GM15510 (cell line): ENCODE data around the gene LRRC75B.

Experiments used
- POLR2A ChIP-seq: IDR thresholded peaks from 3 replicates; pipeline ENCODE4 v1.6.1; 2011; ENCODE audit warnings: borderline replicate concordance; ENCODE audit not compliant: insufficient read length; ENCODE audit errors: extremely low read depth

Gene LRRC75B

DNA sequence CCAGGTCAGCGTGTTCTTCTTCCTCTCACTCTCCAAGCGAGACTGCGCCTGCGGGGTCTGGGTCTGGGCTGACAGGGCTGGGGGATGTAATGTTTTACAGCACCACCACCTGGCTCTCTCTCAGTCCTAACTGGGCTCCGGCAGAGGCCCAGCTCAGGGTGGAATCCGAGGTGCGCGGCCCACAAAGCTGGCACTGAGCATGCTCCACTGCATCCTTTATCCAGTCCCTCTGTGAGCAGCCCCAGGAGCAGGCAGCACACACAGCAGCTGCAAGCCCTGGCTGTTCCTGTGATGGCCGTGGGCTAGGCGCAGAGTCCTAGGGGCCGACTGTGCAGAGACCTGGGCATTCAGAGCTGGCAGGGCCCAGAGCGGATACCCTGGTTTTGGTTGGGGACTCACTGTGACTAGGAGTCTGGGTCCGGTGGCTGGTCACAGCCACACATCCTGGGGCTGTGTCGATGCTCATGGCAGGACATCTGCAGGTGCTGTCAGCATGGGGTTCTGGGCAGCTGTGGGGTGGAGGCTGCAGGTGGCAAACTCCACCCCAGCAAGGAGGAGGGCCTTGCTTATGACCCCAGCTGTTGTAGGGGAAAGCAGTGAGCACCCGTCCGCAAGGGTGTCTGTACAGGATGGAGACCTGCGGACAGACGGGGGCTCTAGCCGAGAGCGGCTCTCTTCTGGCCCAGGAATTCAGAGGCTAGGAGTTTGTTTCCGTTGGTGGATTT lies 4.0 kb downstream of the LRRC75B start:
- TF ChIP-seq POLR2A: no peak

DNA sequence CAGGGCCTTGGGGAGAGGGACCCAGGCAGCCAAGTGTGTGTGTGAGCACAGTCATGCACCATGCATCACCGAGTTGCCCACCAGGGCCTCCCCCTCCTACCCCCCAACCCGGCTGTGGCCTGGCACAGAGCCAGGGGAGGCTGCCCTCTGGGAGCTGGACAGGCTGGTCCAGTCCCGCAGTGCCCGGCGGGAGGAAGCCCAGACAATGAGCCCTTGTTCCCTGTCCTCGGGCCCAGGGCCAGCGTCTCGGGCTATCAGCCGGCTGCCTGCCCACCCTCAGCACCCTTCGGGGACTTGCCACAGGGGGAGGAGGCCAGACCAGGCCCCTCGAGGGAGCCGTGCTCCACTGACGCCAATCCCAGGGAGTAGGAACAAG lies 4.5 kb downstream of the LRRC75B start:
- TF ChIP-seq POLR2A: no peak

DNA sequence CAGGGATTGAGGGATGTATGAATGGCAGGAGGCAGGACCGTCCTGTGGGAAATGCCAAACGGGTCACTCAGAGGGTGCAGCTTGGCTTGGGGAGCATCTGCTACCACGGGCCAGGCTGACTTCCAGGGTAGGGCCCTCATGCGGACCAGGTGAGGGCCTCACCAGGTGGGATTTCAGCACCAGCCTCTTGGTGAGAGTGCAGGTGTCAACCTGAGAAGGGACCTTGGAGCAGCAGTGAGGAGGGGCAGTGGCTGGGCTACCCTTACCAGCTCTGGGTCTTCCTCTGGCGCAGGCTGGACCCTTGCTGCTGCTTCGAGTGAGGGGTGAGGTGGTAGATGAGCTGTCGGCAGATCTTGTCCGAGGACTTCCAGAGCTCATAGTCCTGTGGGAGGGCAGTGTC lies 4.9 kb downstream of the LRRC75B start:
- TF ChIP-seq POLR2A: no peak

- TF ChIP-seq POLR2A: no peak
Measured at GRCh38 chr22:24587251-24587650, 5.6 kb downstream of the LRRC75B start.

GRCh38 chr22:24585927-24586546 lies 6.8 kb downstream of the LRRC75B start:
- no peak for TF ChIP-seq POLR2A

GRCh38 chr22:24585461-24585860 lies 7.4 kb downstream of the LRRC75B start:
- no peak for TF ChIP-seq POLR2A

DNA sequence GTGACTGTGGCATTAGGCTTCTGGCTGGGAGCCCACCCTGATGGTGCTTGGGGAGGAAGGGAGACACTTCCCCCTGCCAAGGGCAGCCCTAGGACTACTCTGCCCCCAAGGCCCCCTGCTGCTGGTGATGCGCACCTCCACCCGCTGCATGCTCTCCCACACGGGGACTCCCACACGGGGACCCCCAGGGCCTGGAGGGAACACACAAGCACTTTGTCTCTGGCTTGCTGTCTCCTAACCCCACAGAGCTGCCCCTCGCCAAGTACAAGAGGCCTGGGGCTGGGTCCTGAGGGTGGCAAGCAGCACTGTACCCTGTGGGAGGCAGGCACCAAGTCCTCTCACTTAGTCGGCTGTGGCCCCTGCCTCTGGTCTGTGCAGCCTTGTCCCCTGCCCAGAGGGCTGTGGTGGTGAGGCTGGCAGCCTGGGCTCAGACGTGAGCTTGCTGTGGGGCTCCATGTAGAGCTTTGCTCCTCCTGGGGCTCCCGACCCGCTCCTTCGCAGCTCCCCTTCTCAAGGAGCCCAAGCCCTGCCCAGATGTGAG lies 7.9 kb downstream of the LRRC75B start:
- no peak for TF ChIP-seq POLR2A

DNA sequence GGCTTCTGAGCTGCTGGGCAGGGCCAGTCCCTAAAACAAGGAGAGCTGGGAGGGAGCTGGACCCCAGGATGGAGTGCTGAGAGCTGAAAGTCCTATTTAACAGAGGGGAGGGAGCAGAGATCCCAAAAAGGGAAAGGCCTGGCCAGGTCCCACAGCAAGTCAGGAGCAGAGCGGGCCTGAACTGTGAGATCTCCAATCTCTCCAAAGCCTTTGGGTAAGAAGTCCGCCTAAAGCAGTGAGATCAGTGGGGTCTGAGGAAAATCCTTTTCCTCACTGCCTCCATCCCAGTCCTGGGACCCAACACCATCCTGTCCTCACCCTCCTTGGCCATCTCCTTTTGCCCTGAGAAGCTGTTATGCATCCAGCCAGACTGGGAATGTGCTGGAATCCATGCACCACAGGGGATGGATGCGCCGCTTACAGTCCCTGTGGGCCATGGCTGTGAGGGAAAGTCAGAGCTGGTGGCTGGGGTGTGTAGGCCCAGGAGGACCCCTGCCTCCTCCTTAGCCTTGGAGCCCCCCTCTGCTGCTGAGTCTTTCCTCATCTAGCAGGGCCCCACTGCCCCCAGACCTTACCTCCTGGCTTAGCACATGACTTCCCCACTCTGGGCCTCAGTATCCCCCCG lies 8.6 kb downstream of the LRRC75B start:
- no peak for TF ChIP-seq POLR2A

GRCh38 chr22:24583221-24584165 lies 9.4 kb downstream of the LRRC75B start:
- TF ChIP-seq POLR2A: no peak

DNA sequence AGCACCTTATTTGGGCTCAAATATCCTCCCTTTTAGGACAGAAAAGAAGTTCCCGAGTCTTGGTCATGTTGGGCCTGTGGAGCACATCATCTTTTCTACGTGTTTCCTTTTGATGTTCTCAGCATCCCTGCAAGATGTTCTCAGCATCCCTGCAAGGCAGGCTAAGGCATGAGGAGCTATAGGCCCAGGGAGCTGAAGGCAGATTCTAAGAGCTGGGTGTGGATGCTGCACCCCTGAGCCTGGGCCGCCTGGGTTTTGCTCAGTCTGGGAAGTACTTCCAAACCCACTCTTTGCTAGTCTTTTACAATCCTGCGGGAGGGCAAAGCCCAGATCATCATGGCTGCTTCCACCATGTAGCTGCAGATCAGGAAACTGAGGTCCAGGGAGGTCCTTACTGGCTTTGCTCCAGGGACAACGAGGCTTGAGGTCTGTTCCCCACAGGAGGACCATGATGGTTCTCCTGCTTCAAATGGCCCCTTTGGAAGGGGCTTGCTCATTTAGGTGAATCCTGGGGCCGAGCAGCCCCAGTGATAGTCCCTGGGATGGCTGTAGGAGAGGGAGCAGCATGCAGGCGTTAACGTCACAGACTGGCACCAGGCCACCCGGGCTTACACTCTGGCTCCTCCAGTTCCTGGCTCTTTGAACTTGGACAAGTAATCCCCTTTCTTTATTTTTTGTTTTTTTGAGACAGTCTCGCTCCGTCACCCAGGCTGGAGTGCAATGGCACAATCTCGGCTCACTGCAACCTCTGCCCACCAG lies 10.6 kb downstream of the LRRC75B start:
- TF ChIP-seq POLR2A: no peak

- TF ChIP-seq POLR2A: no peak
Measured at GRCh38 chr22:24580276-24580675, 12.6 kb downstream of the LRRC75B start.

- TF ChIP-seq POLR2A: no peak
Measured at GRCh38 chr22:24579258-24579601, 13.6 kb downstream of the LRRC75B start.

GRCh38 chr22:24578355-24579257 lies 14.3 kb downstream of the LRRC75B start:
- TF ChIP-seq POLR2A: no peak
